RPMI8226 (cell line): Measurements from ENCODE around the gene SRGN.
"Not testable (repeated sequence)": the region's sequence is repeated elsewhere in the genome, so short reads cannot be mapped to it uniquely, and the experiment has no call there.

Experiments used
- DNase-seq: peaks from one replicate; pipeline ENCODE4 v3.0.0-alpha.2; 2015

SRGN gene, protein sequence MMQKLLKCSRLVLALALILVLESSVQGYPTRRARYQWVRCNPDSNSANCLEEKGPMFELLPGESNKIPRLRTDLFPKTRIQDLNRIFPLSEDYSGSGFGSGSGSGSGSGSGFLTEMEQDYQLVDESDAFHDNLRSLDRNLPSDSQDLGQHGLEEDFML

GRCh38 chr10:69087590-69088470 lies at the start of gene SRGN:
SRGN (plus strand) TSS chr10:69088103; CDS start chr10:69088158, 55 bp downstream.
- DNase-seq = peak; percentile 85

DNA sequence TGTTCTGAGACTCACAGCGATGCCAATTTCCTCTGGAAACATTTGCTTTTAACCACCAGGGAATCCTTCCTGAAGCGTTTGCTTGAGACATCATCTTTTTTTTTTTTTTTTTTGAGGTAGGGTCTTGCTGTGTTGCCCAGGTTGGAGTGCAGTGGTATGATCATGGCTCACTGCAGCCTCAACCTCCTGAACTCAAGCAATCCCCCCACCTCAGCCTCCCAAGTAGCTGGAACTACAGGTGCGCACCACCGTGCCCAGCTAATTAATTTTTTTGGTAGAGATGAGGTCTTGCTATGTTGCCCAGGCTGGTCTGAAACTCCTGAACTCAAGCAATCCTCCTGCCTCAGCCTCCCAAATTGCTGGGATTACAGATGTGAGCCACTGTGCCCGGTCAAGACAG lies 47.0 kb upstream of the SRGN start:
- not testable (repeated sequence) for DNase-seq

DNA sequence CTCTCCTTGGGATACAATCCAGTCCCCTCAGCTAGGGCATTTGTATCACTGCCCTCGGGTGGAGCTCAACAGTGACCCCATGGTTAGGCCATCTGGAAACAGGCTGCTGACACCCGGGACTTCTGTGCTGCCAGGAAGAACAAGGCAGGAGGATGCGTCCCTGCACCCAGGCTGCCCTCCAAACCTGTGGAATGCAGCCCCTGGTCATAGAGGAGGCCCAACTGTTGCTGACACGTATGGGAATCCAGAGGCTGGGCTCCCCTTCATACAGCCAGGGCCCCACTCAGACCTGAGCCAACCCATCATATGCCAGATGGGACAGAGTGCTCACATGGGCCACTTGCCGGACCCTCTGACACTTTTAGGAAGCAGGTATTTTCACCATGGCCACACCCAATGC lies 45.5 kb upstream of the SRGN start:
- DNase-seq = no peak

- DNase-seq = no peak
Observed at GRCh38 chr10:69042838-69043237, 45.1 kb upstream of the SRGN start.

- no peak for DNase-seq
Observed at GRCh38 chr10:69043931-69044531, 43.9 kb upstream of the SRGN start.

DNA sequence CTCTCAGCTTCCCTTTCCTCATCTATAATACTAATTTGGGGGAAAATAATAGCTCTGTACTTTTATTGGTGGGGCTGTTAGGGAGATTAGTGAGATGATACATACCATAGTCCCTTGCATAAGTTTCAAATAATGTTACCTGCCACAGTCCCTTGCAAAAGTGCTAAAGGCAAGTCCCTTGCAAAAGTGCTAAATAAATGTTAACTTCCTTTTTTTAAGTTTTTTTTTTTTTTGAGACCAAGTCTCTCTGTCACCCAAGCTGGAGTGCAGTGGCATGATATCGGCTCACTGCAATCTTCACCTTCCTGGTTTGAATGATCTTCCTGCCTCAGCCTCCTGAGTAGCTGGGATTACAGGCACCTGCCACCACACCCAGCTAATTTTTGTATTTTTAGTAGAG lies 43.4 kb upstream of the SRGN start:
- no peak for DNase-seq

- no peak for DNase-seq
Observed at GRCh38 chr10:69045441-69046300, 42.2 kb upstream of the SRGN start.

GRCh38 chr10:69047111-69047832 lies 40.6 kb upstream of the SRGN start:
- DNase-seq = no peak

GRCh38 chr10:69048103-69048502 lies 39.8 kb upstream of the SRGN start:
- DNase-seq = peak; percentile 28

DNA sequence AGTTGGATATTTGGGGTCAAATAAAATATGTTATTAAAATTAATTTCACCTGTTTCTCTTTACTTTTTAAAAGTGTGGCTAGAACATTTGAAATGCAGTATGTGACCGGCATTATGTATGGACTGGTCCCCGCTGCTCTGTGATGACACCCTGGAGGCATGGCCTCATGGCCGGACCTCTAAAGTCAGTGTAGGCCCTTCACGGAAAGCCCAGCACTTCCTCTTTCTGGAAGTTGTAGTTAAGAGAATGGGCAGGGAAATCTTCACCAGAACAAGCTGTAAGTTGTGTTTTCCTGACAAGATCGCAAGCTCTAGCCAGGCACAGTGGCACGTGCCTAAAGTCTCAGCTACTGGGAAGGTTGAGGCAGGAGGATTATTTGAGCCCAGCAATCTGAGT lies 38.3 kb upstream of the SRGN start:
- DNase-seq = no peak

GRCh38 chr10:69051303-69051702 lies 36.6 kb upstream of the SRGN start:
- no peak for DNase-seq

DNA sequence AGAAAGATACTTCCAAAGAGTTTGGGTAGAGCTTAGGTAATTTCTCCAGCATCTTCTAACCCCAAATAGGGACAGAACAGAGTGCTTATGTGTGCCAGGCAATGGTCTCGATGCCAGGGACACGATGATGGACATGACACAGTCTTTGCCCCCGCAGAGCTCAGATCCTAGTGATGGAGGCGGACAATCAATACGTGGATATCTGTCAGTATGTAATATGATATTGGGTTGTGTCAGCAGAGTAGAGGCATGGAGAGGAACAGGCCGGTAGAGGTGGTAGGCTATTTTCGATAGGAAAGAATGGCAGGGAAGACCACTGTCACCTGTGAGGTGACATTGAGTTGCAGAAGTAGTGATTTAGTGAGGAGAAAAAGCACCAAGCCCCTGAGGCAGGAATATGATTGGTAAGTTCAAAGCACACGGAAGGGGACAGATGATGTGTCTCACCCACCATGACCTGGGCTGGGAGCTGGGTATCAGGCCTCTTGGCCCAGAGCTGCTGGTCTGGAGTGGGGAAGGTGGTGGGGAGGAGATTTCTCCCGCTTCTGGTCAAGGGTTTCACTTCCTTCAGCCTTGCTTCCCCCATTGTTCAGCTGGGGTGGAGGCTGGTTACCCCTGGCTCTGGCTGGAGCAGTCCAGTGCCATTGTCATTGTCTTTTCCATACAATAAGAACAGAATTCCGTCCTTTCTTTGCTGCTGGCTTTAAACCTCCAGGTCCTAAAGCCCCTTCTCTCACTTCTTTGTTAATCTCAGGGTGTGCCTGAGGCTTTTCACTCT lies 36.0 kb upstream of the SRGN start:
- no peak for DNase-seq

GRCh38 chr10:69052736-69053135 lies 35.2 kb upstream of the SRGN start:
- DNase-seq = no peak

- DNase-seq = no peak
Observed at GRCh38 chr10:69055241-69055640, 32.7 kb upstream of the SRGN start.

- no peak for DNase-seq
Observed at GRCh38 chr10:69056129-69056528, 31.8 kb upstream of the SRGN start.

GRCh38 chr10:69056536-69057260 lies 31.2 kb upstream of the SRGN start:
- no peak for DNase-seq

GRCh38 chr10:69057261-69057950 lies 30.5 kb upstream of the SRGN start:
- DNase-seq = no peak

DNA sequence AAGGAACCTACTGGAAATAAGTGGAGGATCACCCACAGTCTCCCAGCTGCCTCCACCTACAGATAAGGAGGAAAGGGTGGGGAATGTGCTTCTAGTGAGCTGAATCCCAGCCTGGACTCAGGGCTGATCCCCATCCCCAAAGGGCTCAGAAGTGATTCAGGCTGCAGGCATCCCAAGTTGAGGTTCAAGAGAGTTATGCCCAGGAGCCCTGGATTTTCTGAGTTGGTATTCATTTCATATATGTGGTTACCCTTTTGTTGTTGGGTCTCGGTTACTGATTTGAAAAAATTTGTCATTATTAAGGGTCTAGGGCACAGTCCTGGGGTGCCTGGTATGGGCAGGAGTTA lies 30.0 kb upstream of the SRGN start:
- DNase-seq = no peak

- DNase-seq = no peak
Observed at GRCh38 chr10:69060127-69060798, 27.6 kb upstream of the SRGN start.
